Glutamatergic neuron (in vitro differentiated cells): ENCODE results near the gene SLC27A1. TPM values are rescaled to one million over a fixed set of nuclear protein-coding genes. Genes with fewer than 3 reads are reported as not detected.

Experiments used
- DNase-seq: peaks from one replicate; pipeline ENCODE4 v3.0.0; 2022
- H3K27ac Mint-ChIP-seq: one replicate; pipeline ENCODE4 v1.8.0; 2020; ENCODE audit warnings: mild to moderate bottlenecking, mixed read lengths, inconsistent platforms; ENCODE audit not compliant: unreplicated experiment
- H3K27me3 Mint-ChIP-seq: one replicate; pipeline ENCODE4 v1.8.0; 2020; ENCODE audit warnings: mild to moderate bottlenecking, moderate library complexity, mixed read lengths, inconsistent platforms; ENCODE audit not compliant: unreplicated experiment
- H3K36me3 Mint-ChIP-seq: one replicate; pipeline ENCODE4 v1.8.0; 2020; ENCODE audit warnings: mild to moderate bottlenecking, mixed read lengths, inconsistent platforms; ENCODE audit not compliant: unreplicated experiment
- H3K4me1 Mint-ChIP-seq: one replicate; pipeline ENCODE4 v1.8.0; 2020; ENCODE audit warnings: mild to moderate bottlenecking, low read depth, mixed read lengths, inconsistent platforms; ENCODE audit not compliant: unreplicated experiment
- H3K4me3 Mint-ChIP-seq: one replicate; pipeline ENCODE4 v1.8.0; 2020; ENCODE audit warnings: mild to moderate bottlenecking, mixed read lengths, inconsistent platforms; ENCODE audit not compliant: unreplicated experiment
- H3K9me3 Mint-ChIP-seq: one replicate; pipeline ENCODE4 v1.8.0; 2020; ENCODE audit warnings: mild to moderate bottlenecking, moderate library complexity, mixed read lengths, inconsistent platforms; ENCODE audit not compliant: unreplicated experiment
- CTCF ChIP-seq: fragments of 200-600 bp; sonication (generic); IDR thresholded peaks from one replicate; pipeline ENCODE4 v1.5.0; 2021; ENCODE audit not compliant: partially characterized antibody, unreplicated experiment
- total RNA-seq: library from RNA; stranded (reverse); fragmentation: NEBNext Ultra II Directional; extraction: Animal tissue kit (Norgen Biotek cat#: 25700); gene quantifications from one replicate; pipeline ENCODE4 v1.2.1, GENCODE V29; 2021; ENCODE audit not compliant: unreplicated experiment

The SLC27A1 gene
- total RNA-seq, 1 donor from 2014 or later: 16.9 TPM

GRCh38 chr19:17536955-17537354 is 66.6 kb downstream of the SLC27A1 start:
- H3K4me1 Mint-ChIP-seq: no peaks in the 10 kb centered on the region
- no peak overlapping the region for H3K27ac Mint-ChIP-seq
- peaks cover 2% of the 10 kb centered on the region for H3K9me3 Mint-ChIP-seq
- peaks cover 13% of the 10 kb centered on the region for H3K27me3 Mint-ChIP-seq
- no peak for DNase-seq
- H3K36me3 Mint-ChIP-seq: no peaks in the 10 kb centered on the region
- no peak for TF ChIP-seq CTCF
- no peak overlapping the region for H3K4me3 Mint-ChIP-seq

- no peak for DNase-seq
- Mint-ChIP-seq H3K4me1 (no peaks in the 10 kb centered on the region), H3K36me3 (no peaks in the 10 kb centered on the region), H3K9me3 (peaks cover 5% of the 10 kb centered on the region), H3K27ac (peak overlapping the region; percentile 62), H3K4me3 (peak overlapping the region; percentile 79), H3K27me3 (peaks cover 15% of the 10 kb centered on the region)
- no peak for TF ChIP-seq CTCF
These were observed 68.4 kb downstream of the SLC27A1 start for GRCh38 chr19:17538684-17539237.

GRCh38 chr19:17539238-17540117 is 69.2 kb downstream of the SLC27A1 start:
- H3K4me3 Mint-ChIP-seq: peak overlapping the region; percentile 84
- H3K4me1 Mint-ChIP-seq: no peaks in the 10 kb centered on the region
- H3K27me3 Mint-ChIP-seq: peaks cover 16% of the 10 kb centered on the region
- H3K9me3 Mint-ChIP-seq: peaks cover 6% of the 10 kb centered on the region
- no peaks in the 10 kb centered on the region for H3K36me3 Mint-ChIP-seq
- peak; percentile 99 for DNase-seq
- TF ChIP-seq CTCF: no peak
- H3K27ac Mint-ChIP-seq: peak overlapping the region; percentile 78

GRCh38 chr19:17540174-17540573 is 69.8 kb downstream of the SLC27A1 start:
- Mint-ChIP-seq H3K27ac (no peak overlapping the region), H3K36me3 (no peaks in the 10 kb centered on the region), H3K27me3 (peaks cover 17% of the 10 kb centered on the region), H3K4me3 (no peak overlapping the region), H3K4me1 (no peaks in the 10 kb centered on the region), H3K9me3 (peaks cover 6% of the 10 kb centered on the region)
- TF ChIP-seq CTCF: no peak
- DNase-seq: no peak
